ENCODE data around the gene CDCP1.
"Not testable (repeated sequence)": the region's sequence is repeated elsewhere in the genome, so short reads cannot be mapped to it uniquely, and the experiment has no call there.

The CDCP1 gene

DNA sequence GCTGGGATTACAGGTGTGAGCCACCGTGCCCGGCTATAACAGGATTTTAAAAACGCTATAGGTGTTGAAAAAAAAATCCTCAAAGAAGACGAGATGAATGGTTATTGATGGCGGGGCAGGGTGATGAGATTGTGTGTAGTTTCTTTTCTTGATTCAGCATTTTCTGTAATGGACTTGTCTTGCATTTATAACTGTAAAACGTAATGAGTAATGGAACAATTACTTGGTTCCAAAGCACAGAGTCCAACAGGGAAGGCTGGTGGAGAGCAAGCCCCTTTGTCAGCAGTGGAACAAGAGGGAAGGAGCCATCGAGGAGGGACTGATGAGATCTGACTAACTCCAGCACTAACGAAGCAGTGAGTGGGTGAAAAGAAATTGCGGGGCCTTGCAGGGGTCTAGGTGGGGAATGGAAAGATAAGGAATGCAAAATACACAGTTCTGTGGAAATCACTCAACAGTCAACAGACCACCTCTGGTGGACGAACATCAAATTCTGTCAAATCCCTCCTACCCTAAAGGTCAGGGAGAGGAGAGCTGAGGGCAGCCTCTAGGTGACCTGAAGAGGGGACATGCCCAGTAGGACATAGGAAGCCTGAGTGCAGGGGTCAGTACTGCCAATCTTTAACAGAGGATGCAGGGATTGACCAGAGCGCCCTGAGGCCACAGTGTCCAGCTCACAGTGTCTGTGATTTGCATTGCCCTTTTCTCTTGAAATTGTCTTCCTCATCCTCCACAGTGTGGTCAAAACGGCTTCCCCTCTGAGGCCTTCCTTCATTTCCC is 23.1 kb upstream of the CDCP1 start:
- no peak for DNase-seq

- no peak for DNase-seq
These were observed 22.3 kb upstream of the CDCP1 start for GRCh38 chr3:45168451-45168850.

DNA sequence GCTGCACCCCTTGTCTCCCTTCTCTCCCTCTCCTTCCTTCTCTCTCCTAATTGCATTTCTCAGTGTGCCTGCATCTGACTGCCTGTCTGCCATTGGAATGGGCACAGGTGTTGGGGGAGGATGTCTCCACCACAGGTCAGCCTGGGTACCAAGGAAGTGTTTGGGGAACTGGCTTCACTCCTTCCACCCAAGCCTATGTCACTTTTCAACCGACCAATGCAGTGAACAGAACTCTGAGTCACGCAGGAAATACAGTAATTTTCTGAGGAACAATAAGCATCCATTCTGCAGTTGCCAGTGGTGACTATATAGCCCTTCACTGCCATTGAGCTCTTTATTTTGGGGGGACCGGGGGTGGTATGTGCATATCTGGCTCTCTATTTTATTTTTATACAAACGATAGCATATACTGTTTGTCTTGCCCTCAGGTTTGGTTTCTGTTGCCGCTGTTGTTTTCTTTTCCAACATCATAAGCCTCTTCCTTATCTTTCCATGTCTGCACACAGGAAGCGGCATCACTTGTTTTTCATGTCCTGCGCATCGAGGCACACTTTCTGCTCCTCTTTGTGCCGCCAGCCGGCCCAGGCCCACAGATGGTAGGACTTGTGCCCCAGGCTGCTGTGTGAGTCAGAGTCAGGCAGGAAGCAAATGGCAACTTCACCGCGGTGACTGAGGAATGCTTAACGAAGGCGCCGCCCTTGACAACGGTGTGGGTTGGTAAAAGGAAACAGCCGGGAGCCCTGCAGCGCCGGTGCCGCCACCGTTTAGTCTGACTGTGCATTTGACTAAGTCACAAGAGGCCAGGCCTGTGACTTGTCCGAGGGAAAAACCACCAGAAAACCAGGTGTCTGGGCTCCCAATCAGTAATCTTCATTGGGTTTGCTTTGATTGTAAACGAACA is 21.1 kb upstream of the CDCP1 start:
- peak; percentile 49 to 74 (median 60) for DNase-seq

GRCh38 chr3:45166321-45166879 is 20.2 kb upstream of the CDCP1 start:
- no peak for DNase-seq

- DNase-seq = no peak
These were observed 19.5 kb upstream of the CDCP1 start for GRCh38 chr3:45165497-45166283.

- DNase-seq = no peak
These were observed 17.9 kb upstream of the CDCP1 start for GRCh38 chr3:45164056-45164455.

- no peak for DNase-seq
These were observed 17.3 kb upstream of the CDCP1 start for GRCh38 chr3:45163481-45163880.

DNA sequence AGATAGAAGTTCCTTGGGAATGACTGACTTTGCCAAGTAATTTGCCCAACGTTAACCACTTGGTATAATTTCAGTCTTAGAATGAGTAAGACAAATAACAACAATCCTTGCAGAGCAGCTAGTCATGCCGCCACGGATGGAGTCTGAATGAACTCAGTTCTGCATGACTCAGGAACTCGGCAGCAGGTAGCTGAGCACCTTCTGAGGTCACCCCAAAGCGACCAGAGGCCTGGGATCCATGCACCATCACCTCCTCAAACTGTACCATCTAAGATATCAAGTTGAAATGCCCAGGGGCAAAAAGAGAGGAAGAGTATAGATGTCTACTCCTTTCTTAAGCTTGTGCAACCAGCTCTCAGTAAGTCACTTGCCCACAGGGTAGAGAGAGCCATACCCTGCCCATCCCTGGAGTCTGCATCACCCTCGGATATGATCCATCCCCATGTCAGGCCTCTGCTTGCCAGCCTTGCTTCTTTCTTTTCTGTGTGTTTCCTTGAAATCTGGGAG is 8.5 kb upstream of the CDCP1 start:
- no peak for DNase-seq

- no peak for DNase-seq
These were observed 7.7 kb upstream of the CDCP1 start for GRCh38 chr3:45153658-45154437.

DNA sequence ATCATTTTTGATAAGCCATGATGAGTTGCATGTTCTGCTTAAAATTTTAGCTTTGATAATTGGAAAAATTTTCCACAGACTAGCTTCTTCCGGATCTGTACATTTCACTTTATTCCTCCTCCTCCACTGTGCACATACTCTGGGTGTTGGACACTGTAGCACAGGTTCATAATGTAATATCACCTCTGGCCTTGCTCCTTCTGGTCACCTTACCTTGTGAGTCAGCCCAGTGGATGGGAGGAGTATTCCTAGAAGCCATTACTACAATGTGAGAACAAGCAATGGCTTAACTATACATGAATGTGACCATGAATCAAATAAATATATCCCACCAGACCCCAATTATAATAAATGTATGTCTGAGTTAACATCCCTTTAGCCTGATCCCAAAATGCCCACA is 6.1 kb upstream of the CDCP1 start:
- no peak for DNase-seq

DNA sequence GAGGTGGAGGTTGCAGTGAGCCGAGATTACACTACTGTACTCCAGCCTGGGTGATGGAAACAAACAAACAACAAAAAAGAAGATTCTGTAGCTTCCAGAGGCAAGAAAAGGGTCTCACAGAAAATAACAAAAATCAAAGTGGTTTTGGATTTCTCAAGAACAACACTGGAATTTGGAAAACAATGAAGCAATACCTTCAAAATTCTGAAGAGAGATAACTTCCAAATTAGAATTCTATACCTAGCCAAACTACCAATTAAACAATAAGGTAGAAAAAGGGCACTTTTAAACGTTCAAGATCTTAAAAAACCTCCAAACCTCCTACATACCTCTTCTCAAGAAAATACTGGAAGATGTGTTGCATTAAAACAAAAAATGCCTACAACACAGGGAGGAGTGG is 4.9 kb upstream of the CDCP1 start:
- no peak for DNase-seq

- DNase-seq = no peak
These were observed 2.7 kb upstream of the CDCP1 start for GRCh38 chr3:45148921-45149320.

GRCh38 chr3:45145223-45145622 is 955 bp downstream of the CDCP1 start:
- DNase-seq = no peak

DNA sequence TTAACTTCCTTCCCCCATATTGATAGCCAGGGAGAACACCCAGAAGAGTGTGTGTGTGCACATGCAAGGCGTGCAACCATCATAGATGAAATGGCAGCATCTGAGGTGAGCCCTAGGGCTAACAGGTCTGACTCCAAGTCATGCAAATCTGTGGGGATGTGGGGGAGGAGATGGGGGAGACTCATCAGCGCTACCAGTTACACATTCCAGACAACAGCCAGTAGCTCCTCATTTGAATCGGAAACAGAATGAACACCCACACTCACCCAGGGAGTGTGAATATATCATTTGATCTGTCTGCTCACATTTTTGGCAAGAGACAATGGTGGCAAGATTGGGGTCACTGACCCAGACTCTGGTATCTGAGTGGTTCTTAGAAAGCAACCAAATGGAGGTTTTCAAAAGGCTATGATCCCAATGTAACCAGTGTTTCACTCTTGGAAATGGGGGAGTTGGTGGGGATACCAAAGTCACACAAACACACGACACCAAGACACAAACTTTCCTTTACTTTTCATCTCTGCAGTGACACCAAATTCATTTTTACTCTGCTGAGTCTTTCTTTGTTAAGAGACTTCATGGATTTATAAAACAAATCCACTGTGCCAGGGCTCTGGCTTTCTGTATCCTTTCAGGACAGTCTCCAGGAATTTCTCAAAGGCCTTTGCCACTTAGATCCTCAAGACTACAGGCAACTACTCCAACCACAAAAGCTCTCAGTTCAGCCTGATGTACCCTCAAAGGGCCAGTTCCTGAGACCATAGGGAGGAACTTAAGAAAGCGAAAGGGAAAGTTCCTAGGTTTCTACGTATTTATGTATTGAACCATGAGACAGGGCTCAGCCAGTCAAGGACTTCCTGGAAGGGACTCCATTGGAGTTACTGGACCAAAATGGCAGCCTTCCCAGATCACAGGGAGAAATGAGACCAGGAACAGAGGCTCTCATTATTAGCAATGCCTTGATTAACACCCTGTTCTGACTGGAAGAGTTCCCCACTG is 2.2 kb downstream of the CDCP1 start:
- DNase-seq = no peak

GRCh38 chr3:45140770-45141155 is 5.4 kb downstream of the CDCP1 start:
- DNase-seq = not testable (repeated sequence)

DNA sequence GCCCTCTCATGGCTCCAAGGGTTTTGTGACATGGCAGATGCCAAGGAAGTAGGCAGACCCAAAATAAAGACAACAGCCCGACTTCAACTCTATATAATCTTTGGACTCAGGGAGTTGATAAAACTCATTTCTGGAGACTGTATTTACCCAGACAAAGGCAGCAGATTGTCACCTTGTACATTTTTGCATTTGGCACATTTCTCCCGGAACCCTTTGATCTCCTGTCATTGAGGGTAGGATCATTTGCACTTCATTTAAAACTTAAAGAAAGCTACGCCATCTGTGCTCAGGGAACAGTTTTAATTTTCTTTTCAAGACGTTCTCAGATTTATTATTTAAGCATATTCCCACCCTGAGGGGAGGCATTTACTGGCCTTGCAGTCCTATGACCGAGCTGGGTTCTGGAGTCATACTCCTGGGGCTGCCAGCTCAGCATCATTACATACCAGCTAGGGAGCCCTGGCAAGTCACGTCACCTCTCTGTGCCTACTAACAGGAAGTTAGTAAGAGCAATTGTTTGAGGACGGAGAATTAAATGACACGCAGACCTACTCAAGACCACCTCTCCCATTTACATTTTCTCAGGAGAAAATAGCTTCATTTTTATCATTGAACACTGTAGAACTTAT is 5.9 kb downstream of the CDCP1 start:
- DNase-seq = no peak

DNA sequence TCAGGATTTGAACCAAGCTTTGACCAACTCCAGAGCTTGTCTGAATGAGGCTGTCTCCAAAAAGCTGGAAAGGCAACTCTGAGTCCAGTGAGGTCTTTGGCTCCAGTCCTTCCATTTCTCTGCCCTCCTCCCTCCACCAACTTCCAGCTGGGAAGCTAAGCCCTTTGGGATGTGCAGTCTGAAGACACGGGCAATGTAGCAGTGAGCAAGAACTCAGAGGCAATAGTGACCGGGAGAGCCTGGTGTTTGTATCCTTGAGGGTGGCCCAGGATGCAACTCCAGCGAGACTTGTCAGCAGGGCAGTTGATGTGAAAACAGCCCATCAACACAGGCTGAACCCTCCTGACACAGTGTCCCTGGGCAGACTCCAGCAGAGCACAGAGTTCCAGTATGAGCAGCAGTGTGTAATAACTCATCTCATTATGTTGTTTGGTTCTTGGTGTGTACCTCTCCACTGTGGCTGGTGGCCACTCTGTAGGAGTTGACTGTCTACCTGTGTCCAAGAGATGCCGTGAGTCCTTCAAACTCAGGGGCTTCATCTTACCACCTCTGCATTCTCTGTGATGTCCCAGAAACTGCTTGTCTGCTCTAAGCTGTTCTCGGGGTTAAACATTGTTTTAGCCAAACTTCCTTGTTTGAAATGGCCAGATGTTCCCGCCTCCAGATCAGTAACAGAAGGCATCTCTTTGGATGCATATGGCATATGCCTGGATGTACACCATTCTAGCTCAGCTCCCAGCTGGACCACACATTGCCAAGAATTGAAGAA is 6.6 kb downstream of the CDCP1 start:
- DNase-seq = no peak

DNA sequence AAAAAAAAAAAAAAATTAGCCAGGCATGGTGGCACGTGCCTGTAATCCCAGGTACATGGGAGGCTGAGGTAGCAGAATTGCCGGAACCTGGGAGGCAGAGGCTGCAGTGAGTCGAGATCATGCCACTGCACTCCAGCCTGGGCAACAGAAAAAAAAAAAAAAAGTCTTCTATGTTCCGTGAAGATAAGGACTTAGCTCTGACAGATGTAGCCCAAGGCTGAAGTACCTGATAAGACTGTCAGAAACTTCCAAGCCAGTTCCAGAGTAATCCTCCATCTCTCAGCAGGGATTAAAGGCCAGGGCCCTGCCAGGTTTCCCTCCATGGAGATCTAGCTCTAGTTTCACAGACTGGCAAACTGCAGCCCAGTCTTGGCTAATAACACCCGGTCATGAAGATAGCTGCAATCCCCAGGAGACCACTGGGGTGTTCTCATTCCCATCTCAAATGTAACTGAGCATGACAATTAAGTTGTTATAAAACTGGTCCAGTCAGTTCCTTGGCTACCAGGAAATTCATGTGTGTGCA is 8.5 kb downstream of the CDCP1 start:
- DNase-seq = no peak

DNA sequence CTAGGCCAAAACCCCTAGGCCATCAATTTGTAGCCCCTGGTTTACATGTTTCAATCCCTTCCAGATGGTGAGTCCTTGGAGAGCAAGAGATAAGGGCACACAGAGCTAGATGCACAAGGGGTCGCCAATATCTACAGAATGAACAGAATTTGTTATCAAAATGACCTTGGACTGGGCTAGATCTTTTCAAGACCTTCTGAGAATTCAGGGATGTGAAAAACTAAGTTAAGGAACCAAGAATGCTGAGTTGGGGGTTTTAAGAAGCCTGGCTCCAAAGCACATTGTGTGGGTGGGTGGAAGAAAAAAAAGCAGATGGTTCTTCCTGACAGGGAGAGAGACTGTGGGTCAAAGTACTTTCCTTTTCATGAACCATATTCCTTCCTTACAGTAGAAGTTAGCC is 10.2 kb downstream of the CDCP1 start:
- DNase-seq = no peak

Measured in stimulated activated naive CD4-positive, alpha-beta T cell (primary cell).